K562 (cell line): Measurements from ENCODE around the gene ZNF474. TPM values are rescaled to one million over a fixed set of nuclear protein-coding genes. Genes with fewer than 3 reads are reported as not detected.

Source experiments
- BRF2 ChIP-seq: IDR thresholded peaks from 3 replicates; pipeline ENCODE4 v1.6.1; 2011; ENCODE audit warnings: borderline replicate concordance, mild to moderate bottlenecking; ENCODE audit not compliant: insufficient read length, insufficient read depth
- DACH1 ChIP-seq: fragments of 450-650 bp; IDR thresholded peaks from 2 replicates; pipeline ENCODE4 v1.6.1; 2018; ENCODE audit not compliant: partially characterized antibody
- DNMT1 ChIP-seq: fragments of 450-650 bp; IDR thresholded peaks from 2 replicates; pipeline ENCODE4 v1.6.1; 2016; ENCODE audit warnings: antibody characterized with exemption, mild to moderate bottlenecking
- DPF2 ChIP-seq: fragments of 450-650 bp; IDR thresholded peaks from 2 replicates; pipeline ENCODE4 v1.6.1; 2016
- E2F5 ChIP-seq: sonication (generic); formaldehyde crosslinking; IDR thresholded peaks from 2 replicates; pipeline ENCODE4 v1.8.0; 2022; ENCODE audit warnings: mild to moderate bottlenecking, missing genetic modification reagents
- GABPA ChIP-seq: fragments of 200-800 bp; sonication (Bioruptor generic); conservative IDR thresholded peaks from 2 replicates; pipeline ENCODE4 v1.6.1; 2016; ENCODE audit warnings: low read depth, missing genetic modification characterization, missing compliant biosample characterization
- MTA3 ChIP-seq: fragments of 450-650 bp; formaldehyde crosslinking; IDR thresholded peaks from 2 replicates; pipeline ENCODE4 v1.6.1; 2017; ENCODE audit warnings: mild to moderate bottlenecking, borderline replicate concordance
- MYNN ChIP-seq, 2 experiments: sonication (generic); formaldehyde crosslinking in 1 of 2; IDR thresholded peaks; 2 replicates each; pipeline versions ENCODE4 v1.5.0 to v1.6.1; 2016 to 2020; ENCODE audit warnings: antibody characterized with exemption in 1 of 2, missing genetic modification reagents in 1 of 2
- NCOA4 ChIP-seq: fragments of 450-650 bp; IDR thresholded peaks from 2 replicates; pipeline ENCODE4 v1.6.1; 2018; ENCODE audit warnings: mild to moderate bottlenecking; ENCODE audit not compliant: partially characterized antibody
- NR2C2 ChIP-seq, 2 experiments: fragments of 200-800 bp in 1 of 2; sonication (Bioruptor generic) in 1 of 2; sonication (generic) in 1 of 2; formaldehyde crosslinking in 1 of 2; IDR thresholded peaks; 2 replicates each; pipeline versions ENCODE4 v1.6.1 to v1.8.0; 2016 to 2022; ENCODE audit warnings: mild to moderate bottlenecking in 1 of 2, missing compliant biosample characterization in 1 of 2, missing genetic modification characterization in 1 of 2, missing genetic modification reagents in 1 of 2
- PML ChIP-seq: IDR thresholded peaks from 2 replicates; pipeline ENCODE4 v1.6.1; 2012; ENCODE audit warnings: low read length, inconsistent platforms
- PTTG1 ChIP-seq: fragments of 450-650 bp; IDR thresholded peaks from 2 replicates; pipeline ENCODE4 v1.6.1; 2016; ENCODE audit warnings: low read depth, mild to moderate bottlenecking, missing genetic modification characterization, missing compliant biosample characterization
- RREB1 ChIP-seq: fragments of 250-450 bp; sonication (Bioruptor Pico); IDR thresholded peaks from 2 replicates; pipeline ENCODE4 v1.4.0; 2020
- SAFB ChIP-seq: fragments of 200-400 bp; formaldehyde crosslinking; IDR thresholded peaks from 2 replicates; pipeline ENCODE4 v1.6.1; 2017; ENCODE audit warnings: low read depth, low read length, borderline replicate concordance
- STAT5B ChIP-seq: fragments of 250-450 bp; sonication (Bioruptor Pico); IDR thresholded peaks from 2 replicates; pipeline ENCODE4 v1.8.0; 2021; ENCODE audit warnings: mild to moderate bottlenecking, inconsistent platforms
- TRIM25 ChIP-seq: fragments of 450-650 bp; IDR thresholded peaks from 2 replicates; pipeline ENCODE4 v1.7.0; 2016; ENCODE audit warnings: borderline replicate concordance
- ZBED1 ChIP-seq: IDR thresholded peaks from 2 replicates; pipeline ENCODE4 v1.6.1; 2014
- polyA plus RNA-seq, 8 experiments: library from polyadenylated mRNA; depleted of rRNA in 4 of 8; stranded (reverse) in 5 of 8; unstranded in 3 of 8; fragments of >200 nt; fragmentation: Nextera tagmentation in 2 of 8; fragmentation: Illumina TruSeq in 1 of 8; extraction: Ambion mirVana in 2 of 8; extraction: Trizol in 1 of 8; gene quantifications; 2 replicates each; pipeline versions ENCODE4 v1.2.1 to v1.2.3, GENCODE V29; 2011 to 2014; ENCODE audit warnings: inconsistent platforms in 1 of 8, missing spikeins in 1 of 8
- total RNA-seq, 7 experiments: library from RNA; depleted of rRNA in 6 of 7; stranded (reverse); fragments of >200 nt in 6 of 7; fragmentation: Illumina TruSeq in 2 of 7; extraction: Trizol in 2 of 7; gene quantifications; 2 replicates each; pipeline versions ENCODE4 v1.2.1 to v1.2.3, GENCODE V29; 2011 to 2021; ENCODE audit warnings: low replicate concordance in 1 of 7

ZNF474 gene
- total and polyA plus RNA-seq, 9 of the 15 experiments (the other 6 are each of a cell fraction or from before 2014, with no cell fraction given): 0.16 to 0.62 (median 0.39) TPM

- TF ChIP-seq RREB1 (no peak), DNMT1 (no peak), NCOA4 (no peak), MTA3 (peak; percentile 68; the same call in 1 of the 2 replicates), STAT5B (CRISPR knock-in tag) (no peak), GABPA (tag) (no peak), PTTG1 (0 out of 2 replicates have a peak, but pooled peaks have one; percentile 11), DPF2 (peak; percentile 96), PML (peak; percentile 86), NR2C2 (CRISPR knock-in tag; IDR thresholded peaks at IDR 0.05) (no peak), NR2C2 (tag; IDR thresholded peaks at IDR 0.05) (peak; percentile 75), DACH1 (peak; percentile 16), E2F5 (no peak), SAFB (no peak), MYNN (IDR thresholded peaks at IDR 0.05) (peak; percentile 87), MYNN (CRISPR knock-in tag; IDR thresholded peaks at IDR 0.05) (no peak), ZBED1 (no peak), BRF2 (no peak), TRIM25 (no peak)
These were observed 16.4 kb upstream of the ZNF474 start (continued) for GRCh38 chr5:122112733-122113558.
